GM12891 (cell line): ENCODE measurements around the gene MYO18A.

ENCODE experiments used
- POLR2A ChIP-seq: IDR thresholded peaks from 2 replicates; pipeline ENCODE4 v1.6.1; 2011; ENCODE audit warnings: low read depth, low read length, control low read depth
- POLR2AphosphoS5 ChIP-seq: IDR thresholded peaks from 2 replicates; pipeline ENCODE4 v1.6.1; 2011; ENCODE audit warnings: low read depth, low read length, control low read depth
- POU2F2 ChIP-seq: IDR thresholded peaks from 2 replicates; pipeline ENCODE4 v1.6.1; 2011; ENCODE audit warnings: low read depth, mild to moderate bottlenecking, control low read depth, low read length, moderate library complexity
- SPI1 ChIP-seq: IDR thresholded peaks from 2 replicates; pipeline ENCODE4 v1.6.1; 2011; ENCODE audit warnings: low read depth, low read length, control low read depth
- TAF1 ChIP-seq: IDR thresholded peaks from 2 replicates; pipeline ENCODE4 v1.6.1; 2011; ENCODE audit warnings: low read depth, low read length, control low read depth

DNA sequence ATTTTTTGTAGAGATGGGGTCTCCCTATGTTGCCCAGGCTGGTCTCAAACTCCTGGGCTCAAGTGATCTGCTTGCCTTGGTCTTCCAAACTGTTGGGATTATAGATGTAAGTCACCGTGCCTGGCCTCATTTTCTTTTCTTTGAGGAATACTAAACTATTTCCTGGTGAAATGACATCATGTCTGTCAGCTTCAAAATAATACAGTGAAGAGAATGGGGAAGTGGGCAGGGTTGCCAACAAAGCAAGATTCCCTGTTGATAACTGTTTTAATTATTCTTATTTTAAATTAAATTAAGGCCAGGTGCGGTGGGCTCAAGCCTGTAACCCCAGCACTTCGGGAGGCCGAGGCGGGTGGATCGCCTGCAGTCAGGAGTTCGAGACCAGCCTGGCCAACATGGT is 116.2 kb downstream of the MYO18A start:
- no peak for TF ChIP-seq POLR2A
- no peak for TF ChIP-seq POLR2AphosphoS5
- no peak for TF ChIP-seq TAF1
- no peak for TF ChIP-seq SPI1
- no peak for TF ChIP-seq POU2F2
